Transverse colon (tissue), 3 donors: ENCODE measurements around the gene RUSC2.

Source experiments
- CTCF ChIP-seq, 5 experiments: fragments of 200-600 bp in 3 of 5; fragments of 450-650 bp in 2 of 5; sonication (generic) in 3 of 5; IDR thresholded peaks; 1 replicate in 2 of 5; 2 replicates in 3 of 5; pipeline ENCODE4 v1.5.1; 2016 to 2017; ENCODE audit warnings: antibody characterized with exemption in 5 of 5, inconsistent platforms in 3 of 5, mild to moderate bottlenecking in 2 of 5, moderate library complexity in 1 of 5
- POLR2A ChIP-seq: fragments of 450-650 bp; IDR thresholded peaks from one replicate; pipeline ENCODE4 v1.6.1; 2016; ENCODE audit warnings: antibody characterized with exemption, mild to moderate bottlenecking, moderate library complexity

GRCh38 chr9:35464141-35465025 is 25.5 kb upstream of the RUSC2 start:
- no peak for TF ChIP-seq CTCF (IDR thresholded peaks at IDR 0.05)
- TF ChIP-seq POLR2A: no peak
